HG02642 (cell line): ENCODE results near the gene NSUN7.

ENCODE experiments used
- ATAC-seq: cut with Tn5 transposase; IDR thresholded peaks from one replicate; pipeline ENCODE4 v1.9.1; 2021; ENCODE audit warnings: mild to moderate bottlenecking; ENCODE audit not compliant: unreplicated experiment, poor library complexity

The NSUN7 gene

GRCh38 chr4:40733752-40734151 lies 16.0 kb upstream of the NSUN7 start:
- ATAC-seq, result no peak

- ATAC-seq, result no peak
These were observed 15.3 kb upstream of the NSUN7 start for GRCh38 chr4:40734497-40734896.

- no peak for ATAC-seq
These were observed 12.8 kb upstream of the NSUN7 start for GRCh38 chr4:40736910-40737309.

DNA sequence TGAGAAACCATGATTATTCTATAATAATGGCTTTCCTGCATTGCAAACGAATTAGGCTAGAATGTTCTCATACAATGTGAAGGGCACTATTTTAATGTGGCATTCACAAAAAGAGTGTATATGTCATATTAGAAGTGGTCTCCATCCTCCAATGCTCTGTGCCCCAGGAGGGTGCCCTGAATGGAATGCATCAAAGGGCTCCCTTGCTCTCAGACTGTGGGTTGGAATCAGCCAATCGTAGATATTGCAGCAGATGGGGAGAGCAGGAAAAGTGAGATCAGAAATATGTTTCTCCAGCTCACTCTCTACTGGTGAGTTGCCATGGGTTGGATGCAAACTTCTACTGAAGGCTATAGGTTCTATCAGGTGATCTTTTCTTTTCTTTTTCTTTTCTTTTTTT lies 11.9 kb upstream of the NSUN7 start:
- no peak for ATAC-seq

- no peak for ATAC-seq
These were observed 10.4 kb upstream of the NSUN7 start for GRCh38 chr4:40739347-40739746.

- ATAC-seq, result no peak
These were observed 5.5 kb upstream of the NSUN7 start for GRCh38 chr4:40744218-40744617.

DNA sequence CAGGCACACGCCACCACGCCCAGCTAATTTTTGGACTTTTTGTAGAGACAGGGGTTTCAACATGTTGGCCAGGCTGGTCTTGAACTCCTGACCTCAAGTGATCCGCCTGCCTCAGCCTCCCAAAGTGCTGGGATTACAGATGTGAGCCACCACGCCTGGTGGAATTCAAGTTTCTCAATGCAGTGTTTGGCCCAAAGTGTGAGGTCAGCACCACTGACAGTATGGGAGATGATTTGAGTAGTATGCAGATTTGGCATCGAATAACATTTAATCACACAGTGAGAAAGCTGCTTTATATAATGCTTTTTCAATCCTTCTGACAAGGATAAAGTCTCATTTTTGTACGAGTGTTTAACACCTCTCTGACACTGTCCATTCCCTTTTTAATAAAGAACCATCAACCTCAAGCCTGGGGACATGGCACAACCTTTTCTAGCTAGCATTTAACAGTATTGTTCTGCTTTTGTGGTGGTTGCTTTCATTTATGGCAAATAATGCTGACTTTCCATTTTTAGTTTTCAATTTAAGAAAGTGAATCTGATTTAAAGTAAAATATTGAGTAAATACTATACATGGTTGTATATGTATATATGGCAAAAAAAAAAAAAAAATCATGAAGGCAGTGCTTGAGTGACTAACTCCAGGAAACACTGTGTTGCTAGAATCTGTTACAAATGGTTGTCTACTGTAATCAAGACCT lies 4.3 kb upstream of the NSUN7 start:
- no peak for ATAC-seq

DNA sequence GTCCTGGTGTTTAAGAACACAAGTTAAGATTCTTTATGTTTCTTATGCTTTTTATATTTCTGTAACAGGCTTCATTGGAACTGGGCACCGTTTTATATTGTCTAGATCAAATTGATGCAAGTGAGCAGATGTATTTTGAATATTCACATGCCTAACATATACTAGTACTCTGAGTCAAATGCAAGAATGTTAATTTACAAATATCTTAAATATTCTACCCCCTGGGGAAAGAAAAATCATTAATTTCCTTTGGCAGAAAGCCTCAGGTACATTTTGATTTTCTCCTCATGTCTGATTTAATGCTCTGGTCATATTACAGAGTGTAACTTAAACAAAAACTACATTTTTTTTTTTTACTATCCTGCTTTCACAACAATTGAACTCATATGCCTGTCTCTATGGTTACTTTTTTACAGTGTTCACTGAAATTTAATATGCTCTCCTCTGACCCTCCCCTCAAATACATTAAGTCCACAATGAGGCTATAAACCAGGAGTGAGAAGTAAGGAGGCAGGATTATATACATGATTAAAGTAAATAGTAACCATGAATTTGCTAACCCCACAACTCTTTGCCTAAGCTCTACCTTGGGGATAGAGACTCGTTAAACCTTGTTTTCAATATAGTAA lies 2.4 kb upstream of the NSUN7 start:
- no peak for ATAC-seq

- no peak for ATAC-seq
These were observed 905 bp downstream of the NSUN7 start for GRCh38 chr4:40750461-40751258.

- ATAC-seq, result no peak
These were observed 5.9 kb downstream of the NSUN7 start for GRCh38 chr4:40755616-40756015.

DNA sequence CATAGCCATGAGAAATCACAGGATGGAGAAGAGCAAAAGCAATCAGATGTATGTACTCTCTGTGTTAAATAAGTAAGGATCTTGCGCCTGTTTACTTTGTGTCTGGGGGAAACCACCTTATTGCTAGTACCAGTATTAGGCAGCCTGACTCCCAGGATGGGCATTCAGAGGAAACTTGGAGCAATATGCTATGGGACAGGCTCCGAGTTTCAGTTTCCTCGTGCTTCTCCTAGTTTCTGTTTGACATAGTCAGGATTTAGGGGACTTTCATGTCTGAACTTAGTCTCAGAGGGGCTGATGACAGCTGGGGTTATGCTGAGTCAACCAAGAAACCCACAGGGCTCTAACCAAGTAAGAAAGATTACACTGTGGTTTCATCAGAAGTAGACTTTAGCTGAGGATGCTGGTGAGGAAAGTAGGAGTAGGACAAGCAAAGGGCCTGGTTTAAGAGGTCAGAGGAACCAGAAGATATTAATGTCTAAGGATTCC lies 13.5 kb downstream of the NSUN7 start:
- peak; percentile 99 for ATAC-seq

- no peak for ATAC-seq
These were observed 19.5 kb downstream of the NSUN7 start for GRCh38 chr4:40769266-40769665.

- no peak for ATAC-seq
These were observed 28.3 kb downstream of the NSUN7 start for GRCh38 chr4:40778090-40778489.

DNA sequence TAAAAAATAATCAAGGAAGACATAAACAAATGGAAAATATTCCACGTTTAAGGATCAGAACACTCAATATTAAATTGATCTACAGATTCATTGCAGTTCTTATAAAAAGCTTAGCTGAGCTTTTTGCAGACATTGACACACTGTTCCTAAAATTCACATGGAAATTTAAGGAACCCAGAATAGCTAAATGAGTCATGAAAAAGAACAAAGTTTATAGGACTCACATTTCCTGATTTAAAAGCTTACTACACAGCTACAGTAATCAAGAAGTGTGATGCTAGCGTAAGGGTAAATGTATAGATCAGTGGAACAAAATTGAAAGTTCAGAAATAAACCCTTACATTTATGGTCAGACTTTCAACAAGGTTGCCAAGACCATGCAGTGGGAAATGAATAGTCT lies 33.1 kb downstream of the NSUN7 start:
- no peak for ATAC-seq

DNA sequence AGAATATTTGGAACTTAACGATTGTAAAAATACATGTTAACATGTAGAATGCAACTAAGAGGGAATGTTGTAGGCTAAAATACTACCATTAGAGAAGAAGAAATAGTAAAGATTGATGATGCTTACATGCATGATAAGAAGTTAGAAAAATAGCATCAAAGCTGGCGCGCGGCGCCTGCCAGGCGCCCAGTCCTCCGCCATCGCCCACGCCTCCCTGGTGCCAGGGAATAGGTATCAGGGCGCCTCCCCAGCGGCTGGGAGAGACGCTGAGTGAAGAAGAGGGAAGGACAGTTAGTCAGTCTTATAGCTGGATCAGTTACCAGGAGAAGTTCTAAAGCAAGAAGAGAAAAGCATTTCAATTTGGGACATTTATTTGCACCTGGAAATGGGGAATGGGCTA lies 36.0 kb downstream of the NSUN7 start:
- ATAC-seq, result no peak

GRCh38 chr4:40788331-40788730 lies 38.6 kb downstream of the NSUN7 start:
- no peak for ATAC-seq

- no peak for ATAC-seq
These were observed 39.3 kb downstream of the NSUN7 start for GRCh38 chr4:40789031-40789430.

GRCh38 chr4:40789771-40790170 lies 40.0 kb downstream of the NSUN7 start:
- no peak for ATAC-seq

DNA sequence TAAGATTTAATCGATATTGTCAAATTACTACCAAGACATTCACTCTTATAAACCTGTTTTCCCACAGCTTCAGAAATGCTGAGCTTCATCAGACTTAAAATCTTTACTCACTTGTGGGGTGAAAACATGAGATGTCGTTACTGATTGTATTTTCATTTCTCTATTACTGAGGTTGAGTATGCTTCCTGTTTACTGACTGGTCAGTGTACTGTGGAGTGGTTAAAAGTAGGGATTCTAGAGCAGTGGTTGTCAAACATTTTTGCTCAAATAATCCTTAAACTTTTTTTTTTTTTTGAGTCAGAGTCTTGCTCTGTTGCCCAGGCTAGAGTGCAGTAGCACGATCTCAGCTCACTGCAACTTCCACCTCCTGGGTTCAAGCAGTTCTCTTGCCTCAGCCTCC lies 50.3 kb downstream of the NSUN7 start:
- peak; percentile 71 for ATAC-seq

GRCh38 chr4:40804598-40804997 lies 54.8 kb downstream of the NSUN7 start:
- no peak for ATAC-seq

GRCh38 chr4:40808926-40809457 lies 59.2 kb downstream of the NSUN7 start:
- ATAC-seq, result no peak
